ENCODE data around the gene TUFT1.

TUFT1 gene

DNA sequence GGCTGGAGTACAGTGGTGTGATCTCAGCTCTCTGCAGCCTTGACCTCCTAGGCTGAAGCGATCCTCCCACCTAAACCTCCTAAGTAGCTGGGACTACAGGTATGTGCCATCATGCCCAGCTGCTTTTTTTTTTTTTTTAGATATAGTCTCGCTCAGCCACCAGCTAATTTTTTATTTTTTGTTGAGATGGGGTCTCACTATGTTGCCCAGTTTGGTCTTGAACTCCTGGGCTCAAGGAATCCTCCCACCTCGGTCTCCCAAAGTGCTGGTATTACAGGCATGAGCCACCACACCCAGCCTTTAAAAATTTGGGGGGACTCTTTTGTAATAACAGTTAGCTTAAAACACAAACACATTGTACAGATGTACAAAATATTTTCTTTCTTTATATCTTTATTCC, 70.0 kb downstream of the TUFT1 start:
- no peak for DNase-seq (ENCODE audit: extremely low read depth, low read depth)
- TF ChIP-seq, protein P1, sequence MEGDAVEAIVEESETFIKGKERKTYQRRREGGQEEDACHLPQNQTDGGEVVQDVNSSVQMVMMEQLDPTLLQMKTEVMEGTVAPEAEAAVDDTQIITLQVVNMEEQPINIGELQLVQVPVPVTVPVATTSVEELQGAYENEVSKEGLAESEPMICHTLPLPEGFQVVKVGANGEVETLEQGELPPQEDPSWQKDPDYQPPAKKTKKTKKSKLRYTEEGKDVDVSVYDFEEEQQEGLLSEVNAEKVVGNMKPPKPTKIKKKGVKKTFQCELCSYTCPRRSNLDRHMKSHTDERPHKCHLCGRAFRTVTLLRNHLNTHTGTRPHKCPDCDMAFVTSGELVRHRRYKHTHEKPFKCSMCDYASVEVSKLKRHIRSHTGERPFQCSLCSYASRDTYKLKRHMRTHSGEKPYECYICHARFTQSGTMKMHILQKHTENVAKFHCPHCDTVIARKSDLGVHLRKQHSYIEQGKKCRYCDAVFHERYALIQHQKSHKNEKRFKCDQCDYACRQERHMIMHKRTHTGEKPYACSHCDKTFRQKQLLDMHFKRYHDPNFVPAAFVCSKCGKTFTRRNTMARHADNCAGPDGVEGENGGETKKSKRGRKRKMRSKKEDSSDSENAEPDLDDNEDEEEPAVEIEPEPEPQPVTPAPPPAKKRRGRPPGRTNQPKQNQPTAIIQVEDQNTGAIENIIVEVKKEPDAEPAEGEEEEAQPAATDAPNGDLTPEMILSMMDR (IDR thresholded peaks at IDR 0.05; ENCODE audit: low read depth, low read length) = no peak

DNA sequence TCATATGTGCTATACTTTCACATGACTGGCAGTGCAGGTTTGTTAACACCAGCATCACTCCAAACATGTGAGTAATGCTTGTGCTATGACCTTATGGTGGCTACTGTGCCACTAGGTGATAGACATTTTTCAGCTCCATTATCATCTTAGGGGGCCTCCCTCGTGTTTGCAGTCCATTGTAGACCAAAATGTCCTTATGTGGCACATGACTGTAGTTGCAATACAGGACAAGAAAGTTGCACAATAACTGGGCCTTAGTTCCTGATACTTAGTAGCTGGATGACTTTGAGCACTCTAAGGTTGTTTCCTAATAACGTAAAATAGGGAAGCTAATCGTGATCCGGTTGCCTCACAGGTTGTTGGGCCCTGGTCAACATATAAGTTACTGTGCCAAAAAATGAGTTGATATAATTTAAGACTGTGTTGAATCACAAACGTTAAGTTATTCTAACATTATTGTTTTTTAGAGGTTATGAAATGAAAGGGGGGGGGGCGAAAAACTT, 71.2 kb downstream of the TUFT1 start:
- TF ChIP-seq, protein P1 (IDR thresholded peaks at IDR 0.05; ENCODE audit: low read depth, low read length) = no peak
- no peak for DNase-seq (ENCODE audit: extremely low read depth, low read depth)

DNA sequence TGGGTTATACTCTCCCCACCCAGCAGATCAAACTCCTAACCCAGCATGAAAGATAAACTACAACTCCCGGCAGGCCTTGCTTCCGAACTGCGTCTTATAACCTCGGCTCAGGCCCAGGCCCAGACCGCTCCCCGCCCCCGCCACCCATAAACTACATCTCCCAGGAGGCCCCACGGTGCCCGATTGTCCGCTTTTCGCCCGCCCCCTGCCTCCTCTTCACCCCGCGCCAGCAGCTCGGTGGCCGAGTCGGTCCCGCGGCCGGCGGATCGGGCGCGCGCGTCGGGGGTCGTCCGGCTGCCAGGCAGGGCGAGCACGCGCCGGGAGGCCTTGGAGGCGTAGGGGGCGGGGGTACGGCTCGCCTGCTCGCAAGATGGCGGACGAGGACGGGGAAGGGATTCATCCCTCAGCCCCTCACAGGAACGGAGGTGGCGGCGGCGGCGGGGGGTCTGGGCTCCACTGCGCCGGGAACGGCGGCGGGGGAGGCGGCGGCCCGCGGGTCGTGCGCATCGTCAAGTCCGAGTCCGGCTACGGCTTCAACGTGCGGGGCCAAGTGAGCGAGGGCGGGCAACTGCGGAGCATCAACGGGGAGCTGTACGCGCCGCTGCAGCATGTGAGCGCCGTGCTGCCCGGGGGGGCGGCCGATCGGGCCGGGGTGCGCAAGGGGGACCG, 71.9 kb downstream of the TUFT1 start, which contains the start of gene SNX27:
SNX27 (plus strand) TSS at position 219 of the 669 bp plus-strand sequence; CDS start at position 371, 152 bp downstream.
- DNase-seq (ENCODE audit: extremely low read depth, low read depth) = peak; percentile 78
- TF ChIP-seq, protein P1 (IDR thresholded peaks at IDR 0.05; ENCODE audit: low read depth, low read length) = no peak

DNA sequence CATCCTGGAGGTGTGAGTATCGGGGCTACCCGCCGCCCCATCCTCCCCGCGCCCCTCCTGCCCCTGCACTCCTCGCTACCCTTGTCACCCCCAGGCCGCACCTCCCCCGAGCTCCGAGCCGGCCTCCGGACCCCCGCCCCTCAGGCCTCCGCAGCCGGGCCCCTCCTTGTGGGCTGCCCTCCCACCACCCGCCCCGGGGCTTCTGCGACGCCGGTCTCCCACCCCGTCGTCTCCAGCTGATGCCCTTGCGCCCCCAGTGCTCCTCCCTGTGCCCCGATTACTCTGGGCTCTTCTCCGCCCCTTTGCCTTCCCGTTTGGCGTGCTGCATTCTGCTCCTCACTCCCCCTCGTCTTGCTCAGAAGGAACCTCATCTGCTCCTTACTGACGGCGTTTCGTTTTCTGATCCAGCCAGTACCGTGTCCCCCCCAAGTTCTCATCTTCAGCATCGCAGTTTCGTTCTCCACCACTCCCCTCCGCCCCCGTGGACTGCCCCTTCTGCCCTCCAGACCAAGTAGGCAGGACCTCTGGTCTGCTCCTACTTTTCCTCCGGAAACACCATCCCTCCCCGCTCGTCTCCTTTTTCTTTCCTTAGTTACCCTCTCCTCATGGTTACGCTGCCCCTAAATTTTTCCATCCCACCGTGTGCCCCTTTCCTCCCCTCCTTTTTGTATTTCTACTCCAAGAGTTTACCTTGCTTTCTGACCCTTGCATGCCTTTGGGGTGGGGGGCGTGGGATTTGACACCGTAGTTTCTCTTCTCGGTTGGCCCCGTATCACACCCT, 72.6 kb downstream of the TUFT1 start:
- DNase-seq (ENCODE audit: extremely low read depth, low read depth) = no peak

DNA sequence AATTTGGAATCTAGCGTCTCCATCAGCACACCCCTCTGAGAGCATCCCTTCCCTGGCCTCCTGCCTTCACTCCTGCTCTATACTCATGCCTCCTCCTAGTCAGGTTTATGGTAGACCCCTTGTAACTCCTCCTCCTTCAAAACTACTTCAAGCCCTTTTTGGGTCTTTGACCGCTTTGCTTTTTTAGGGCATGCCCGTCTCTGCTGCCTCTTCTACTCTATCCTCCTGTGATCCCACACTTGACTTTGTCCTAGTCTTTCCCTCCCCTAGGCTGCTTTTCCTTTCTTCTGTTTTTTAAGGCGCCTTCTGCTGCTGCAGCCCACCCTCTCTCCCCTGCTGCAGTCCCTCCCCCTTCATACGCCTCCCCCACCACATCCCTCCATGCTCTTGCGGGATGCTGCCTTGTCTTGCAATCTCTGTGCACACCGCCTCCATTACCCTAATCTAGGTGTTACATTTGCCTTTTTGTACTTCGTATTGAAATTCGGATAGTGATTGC, 73.2 kb downstream of the TUFT1 start:
- DNase-seq (ENCODE audit: extremely low read depth, low read depth) = no peak
- TF ChIP-seq, protein P1 (IDR thresholded peaks at IDR 0.05; ENCODE audit: low read depth, low read length) = no peak

More for the DNA sequence above, 72.6 kb downstream of the TUFT1 start:
- TF ChIP-seq, protein P1 (IDR thresholded peaks at IDR 0.05; ENCODE audit: low read depth, low read length) = no peak

DNA sequence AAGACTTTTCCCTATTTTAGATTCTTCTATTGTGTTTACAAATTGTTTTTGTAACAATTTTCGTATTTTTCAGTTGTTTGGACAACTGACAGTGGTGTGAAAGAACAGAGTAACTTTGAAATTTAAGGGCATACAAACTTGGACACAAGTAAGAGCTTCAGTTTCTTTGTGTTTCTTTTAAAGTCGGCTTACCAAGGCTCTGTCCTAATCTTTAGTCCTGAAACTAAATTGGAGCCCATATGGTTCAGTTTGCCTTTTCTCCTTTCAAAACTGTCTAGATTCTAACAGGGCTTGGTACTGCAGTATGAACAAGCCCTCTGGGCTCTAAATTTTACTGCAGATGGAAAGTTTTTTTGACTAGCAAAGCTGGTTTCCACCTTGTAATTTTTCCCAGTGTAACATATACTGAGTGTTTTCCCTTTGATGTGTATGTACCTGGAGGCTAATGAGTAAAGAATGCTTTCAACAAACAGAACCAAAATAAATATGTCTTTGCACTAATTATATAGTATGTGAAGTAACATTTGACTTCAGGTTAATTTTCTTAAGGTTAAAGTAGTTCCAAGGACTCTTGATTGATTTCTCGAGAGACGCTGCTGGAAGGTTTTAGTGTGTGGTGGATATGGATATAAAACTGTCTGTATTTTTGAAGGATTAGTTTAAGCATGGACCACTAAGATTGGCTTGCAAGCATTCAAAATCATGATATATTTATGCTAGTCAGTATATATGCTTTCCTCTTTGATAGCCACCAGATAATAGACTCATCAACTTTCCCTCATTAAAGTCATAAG, 75.8 kb downstream of the TUFT1 start:
- TF ChIP-seq, protein P1 (IDR thresholded peaks at IDR 0.05; ENCODE audit: low read depth, low read length) = no peak
- no peak for DNase-seq (ENCODE audit: extremely low read depth, low read depth)

Data from AG09319 (cell line).